ENCODE results near the gene DPPA3. TPM values are rescaled to one million over a fixed set of nuclear protein-coding genes. Genes with fewer than 3 reads are reported as not detected.

DPPA3 gene
- total and polyA plus RNA-seq, 8 donors, result not detected

DNA sequence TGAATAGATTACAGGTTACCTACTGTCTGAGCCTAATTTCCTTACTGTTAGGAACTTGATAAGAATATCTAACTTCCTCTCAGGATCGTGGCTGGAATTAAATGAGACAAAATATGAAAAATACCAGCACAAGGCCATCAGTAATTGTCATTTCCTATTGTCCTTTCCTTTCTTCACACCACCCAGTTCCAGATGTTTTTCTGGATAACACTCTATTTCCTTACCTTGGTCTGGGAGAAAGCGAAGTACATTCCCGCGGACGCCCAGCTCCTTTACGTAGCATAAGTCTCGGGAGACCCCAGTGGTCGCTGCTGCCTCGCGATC lies 16.0 kb upstream of the DPPA3 start:
- DNase-seq, result no peak
- H3K4me3 ChIP-seq, result no peak overlapping the region
- no peak for FAIRE-seq
- TF ChIP-seq, protein P1, sequence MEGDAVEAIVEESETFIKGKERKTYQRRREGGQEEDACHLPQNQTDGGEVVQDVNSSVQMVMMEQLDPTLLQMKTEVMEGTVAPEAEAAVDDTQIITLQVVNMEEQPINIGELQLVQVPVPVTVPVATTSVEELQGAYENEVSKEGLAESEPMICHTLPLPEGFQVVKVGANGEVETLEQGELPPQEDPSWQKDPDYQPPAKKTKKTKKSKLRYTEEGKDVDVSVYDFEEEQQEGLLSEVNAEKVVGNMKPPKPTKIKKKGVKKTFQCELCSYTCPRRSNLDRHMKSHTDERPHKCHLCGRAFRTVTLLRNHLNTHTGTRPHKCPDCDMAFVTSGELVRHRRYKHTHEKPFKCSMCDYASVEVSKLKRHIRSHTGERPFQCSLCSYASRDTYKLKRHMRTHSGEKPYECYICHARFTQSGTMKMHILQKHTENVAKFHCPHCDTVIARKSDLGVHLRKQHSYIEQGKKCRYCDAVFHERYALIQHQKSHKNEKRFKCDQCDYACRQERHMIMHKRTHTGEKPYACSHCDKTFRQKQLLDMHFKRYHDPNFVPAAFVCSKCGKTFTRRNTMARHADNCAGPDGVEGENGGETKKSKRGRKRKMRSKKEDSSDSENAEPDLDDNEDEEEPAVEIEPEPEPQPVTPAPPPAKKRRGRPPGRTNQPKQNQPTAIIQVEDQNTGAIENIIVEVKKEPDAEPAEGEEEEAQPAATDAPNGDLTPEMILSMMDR (IDR thresholded peaks at IDR 0.05), result no peak
- no peaks in the 10 kb centered on the region for H3K27me3 ChIP-seq
- 57% methylated on average over 10 of the region's 10 CpGs for WGBS, 2 donors
- no peaks in the 10 kb centered on the region for H3K9me3 ChIP-seq
- H3K36me3 ChIP-seq, result no peaks in the 10 kb centered on the region
- intact Hi-C loops (cut with DNase I), result no loop called here
- H3K27ac ChIP-seq, result no peak overlapping the region
- ATAC-seq, result no peak
- no peaks in the 10 kb centered on the region for H3K4me1 ChIP-seq

DNA sequence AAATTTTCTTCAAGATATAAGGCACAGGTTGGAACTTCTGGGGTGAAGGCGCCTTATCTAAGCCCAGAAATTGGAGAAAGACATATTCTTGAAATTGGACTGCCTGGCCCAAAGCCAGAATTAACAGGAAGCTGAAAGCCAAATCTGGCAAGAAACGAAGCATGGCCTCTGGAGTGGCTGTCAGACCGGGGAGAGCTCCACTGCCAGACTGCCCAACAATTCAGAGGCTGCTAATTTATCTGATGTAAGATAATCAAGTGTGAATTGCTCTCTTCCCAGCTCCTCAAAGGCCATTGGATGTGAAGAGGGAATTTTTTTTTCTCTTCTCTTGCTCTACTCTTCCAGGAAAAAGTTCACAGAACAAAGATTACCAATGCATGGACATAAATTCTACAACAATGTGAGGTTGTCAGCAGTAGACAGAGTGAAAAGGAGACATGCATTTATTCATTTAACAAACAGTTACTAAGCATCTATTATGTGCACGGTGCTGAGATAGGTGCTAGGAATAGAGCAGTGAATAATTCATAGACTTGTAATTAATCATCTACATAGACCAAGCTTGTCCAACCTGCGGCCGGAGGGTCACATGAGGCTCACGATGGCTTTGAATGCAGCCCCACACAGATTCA lies 15.6 kb upstream of the DPPA3 start, which contains the start of gene GDF3:
Gene GDF3, minus strand, starts transcription at position 210 of the 632 bp plus-strand sequence. Its CDS starts 47 bp downstream, at position 163.
- H3K36me3 ChIP-seq, result no peaks in the 10 kb centered on the region

DNA sequence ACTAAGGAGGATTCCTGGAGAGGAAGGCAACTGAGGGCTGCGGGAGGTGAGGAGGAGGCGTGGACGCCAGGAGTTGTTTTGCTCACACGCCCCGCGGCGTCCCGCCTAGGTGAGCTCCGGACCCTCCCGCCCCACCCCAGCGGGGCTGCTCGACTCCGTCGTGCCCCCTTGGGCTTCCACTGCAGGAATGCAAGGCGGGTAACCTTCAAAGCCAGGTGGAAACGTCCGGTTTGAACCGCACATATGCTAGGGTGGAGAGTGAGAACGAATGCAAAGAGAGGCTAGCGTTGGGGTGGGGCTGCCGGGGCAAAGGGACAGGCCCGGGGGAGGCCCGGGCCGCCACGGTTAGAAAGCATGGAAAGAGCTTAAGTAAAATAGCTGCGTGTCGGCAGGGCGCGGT lies 5.4 kb upstream of the DPPA3 start:
- intact Hi-C loops (cut with DNase I), result no loop called here
- WGBS, 2 donors, result 79 to 87% methylated on average over 29 of the region's 29 CpGs
- ATAC-seq, result no peak
- no peaks in the 10 kb centered on the region for H3K4me1 ChIP-seq
- no peaks in the 10 kb centered on the region for H3K9me3 ChIP-seq
- H3K36me3 ChIP-seq, result no peaks in the 10 kb centered on the region
- H3K27me3 ChIP-seq, result no peaks in the 10 kb centered on the region
- no peak for FAIRE-seq
- TF ChIP-seq, protein P1 (IDR thresholded peaks at IDR 0.05), result no peak
- no peak for DNase-seq
- H3K4me3 ChIP-seq, result no peak overlapping the region
- no peak overlapping the region for H3K27ac ChIP-seq

More for the DNA sequence above, 15.6 kb upstream of the DPPA3 start, which contains the start of gene GDF3:
- DNase-seq (peak in 1 of 6 donors; percentile 12), ATAC-seq (peak in 1 of 4 donors; percentile 43), FAIRE-seq (no peak)
- H3K27me3 ChIP-seq, result no peaks in the 10 kb centered on the region
- 33 to 34% methylated on average over 7 of the region's 7 CpGs for WGBS, 2 donors
- H3K9me3 ChIP-seq, result no peaks in the 10 kb centered on the region
- no peaks in the 10 kb centered on the region for H3K4me1 ChIP-seq
- TF ChIP-seq, protein P1 (IDR thresholded peaks at IDR 0.05), result no peak
- no peak within 1 kb of the TSS for H3K27ac ChIP-seq
- intact Hi-C loops (cut with DNase I), result no loop called here
- H3K4me3 ChIP-seq, result no peak within 1 kb of the TSS

- DNase-seq (no peak), ATAC-seq (no peak), FAIRE-seq (no peak)
- Histone ChIP-seq H3K4me3 (no peak overlapping the region), H3K9me3 (no peaks in the 10 kb centered on the region), H3K4me1 (no peaks in the 10 kb centered on the region), H3K27me3 (no peaks in the 10 kb centered on the region), H3K36me3 (no peaks in the 10 kb centered on the region), H3K27ac (no peak overlapping the region)
- TF ChIP-seq, protein P1 (IDR thresholded peaks at IDR 0.05), result no peak
- intact Hi-C loops (cut with DNase I), result no loop called here
- 47 to 53% methylated on average over 8 of the region's 8 CpGs for WGBS, 2 donors
Observed at GRCh38 chr12:7709969-7710675, 1.1 kb upstream of the DPPA3 start.

All from pancreas (tissue), 10 donors.